K562 (cell line): ENCODE results near the gene SLC24A3. TPM values are rescaled to one million over a fixed set of nuclear protein-coding genes. Genes with fewer than 3 reads are reported as not detected.

Experiments
- ATAC-seq: fragments of 200-7000 bp; cut with Tn5 transposase; 3 replicates; pipeline ENCODE4 v1.9.1; 2020; ENCODE audit warnings: moderate library complexity
- BruUV-seq: library from RNA; stranded (reverse); fragments of 400-500 nt; replicated peaks from 2 replicates; lab custom pipeline; 2021; lab: Mats Ljungman, UMichigan
- CTCF ChIA-PET: fragments of 300-600 bp; formaldehyde crosslinking; extraction: SDS; loops from one replicate; lab custom pipeline; 2021; ENCODE audit warnings: low intra/inter-chr PET ratio; lab: Yijun Ruan, JAX
- POLR2A ChIA-PET: fragments of 300-600, 350-650 bp; sonication (Branson Sonifier 250); formaldehyde crosslinking; extraction: SDS; loops from one replicate; lab custom pipeline; 2021; ENCODE audit warnings: antibody characterized with exemption, inconsistent platforms; lab: Yijun Ruan, JAX
- DNase-seq, 4 experiments: peaks; one replicate each; pipeline versions ENCODE4 v3.0.0 to v3.0.0-alpha.2; 2011 to 2018; ENCODE audit warnings: low spot score in 3 of 4, mixed read lengths in 3 of 4; ENCODE audit errors: extremely low read depth in 1 of 4
- FAIRE-seq: peaks from 2 replicates; lab custom pipeline; 2011; peaks lifted over from hg19 to GRCh38; lab: Jason Lieb, UNC
- H2AFZ ChIP-seq: 2 replicates; pipeline ENCODE4 v1.6.0; 2011; ENCODE audit warnings: low read depth, low read length, control low read depth, inconsistent platforms
- H3K27ac ChIP-seq: fragments of 200-600 bp; 3 replicates; pipeline ENCODE4 v1.8.0; 2011; ENCODE audit warnings: low read depth, mild to moderate bottlenecking, control low read depth, inconsistent platforms, low read length, moderate library complexity, mixed read lengths; ENCODE audit errors: extremely low read depth
- H3K27me3 ChIP-seq, 2 experiments: fragments of 300-600 bp in 1 of 2; 2 replicates in 1 of 2; 3 replicates in 1 of 2; pipeline versions ENCODE4 v1.6.0 to v1.8.0; 2011; ENCODE audit warnings: inconsistent platforms in 2 of 2, low read length in 2 of 2, mild to moderate bottlenecking in 1 of 2, mixed read lengths in 1 of 2, moderate library complexity in 1 of 2; ENCODE audit not compliant: control insufficient read depth in 2 of 2, insufficient read depth in 2 of 2
- H3K36me3 ChIP-seq: fragments of 300-600 bp; 3 replicates; pipeline ENCODE4 v1.8.0; 2011; ENCODE audit warnings: mild to moderate bottlenecking, low read length, inconsistent platforms; ENCODE audit not compliant: control insufficient read depth, insufficient read depth
- H3K4me1 ChIP-seq, 2 experiments: fragments of 200-600 bp in 1 of 2; replicated peaks in 1 of 2; 2 replicates in 1 of 2; 3 replicates in 1 of 2; pipeline versions ENCODE4 v1.5.1 to v1.8.0; 2011; ENCODE audit warnings: inconsistent platforms in 2 of 2, low read length in 2 of 2, mild to moderate bottlenecking in 1 of 2, mixed read lengths in 1 of 2, moderate library complexity in 1 of 2; ENCODE audit not compliant: control insufficient read depth in 2 of 2, insufficient read depth in 2 of 2
- H3K4me2 ChIP-seq: 2 replicates; pipeline ENCODE4 v1.6.1; 2011; ENCODE audit warnings: low read length, control low read depth, inconsistent platforms, mixed read lengths; ENCODE audit not compliant: insufficient read depth
- H3K4me3 ChIP-seq: fragments of 200-600 bp; sonication (generic), shearing (Covaris generic); 2 replicates; pipeline ENCODE4 v1.5.1; 2016; ENCODE audit warnings: control low read depth, inconsistent platforms
- H3K79me2 ChIP-seq: fragments of 200-600 bp; 3 replicates; pipeline ENCODE4 v1.8.0; 2011; ENCODE audit warnings: low read length, inconsistent platforms; ENCODE audit not compliant: control insufficient read depth, insufficient read depth
- H3K9ac ChIP-seq, 2 experiments: 2 replicates each; pipeline versions ENCODE4 v1.6.0 to v1.6.1; 2011; ENCODE audit warnings: low read depth in 2 of 2, low read length in 2 of 2, control low read depth in 1 of 2, inconsistent platforms in 1 of 2, mild to moderate bottlenecking in 1 of 2, mixed read lengths in 1 of 2; ENCODE audit not compliant: insufficient read depth in 1 of 2
- H3K9me1 ChIP-seq: one replicate; pipeline ENCODE4 v1.6.0; 2011; ENCODE audit warnings: inconsistent platforms, mild to moderate bottlenecking, low read length, moderate library complexity; ENCODE audit not compliant: control insufficient read depth, insufficient read depth
- H3K9me3 ChIP-seq: replicated peaks from 2 replicates; pipeline ENCODE4 v1.5.1; 2011; ENCODE audit warnings: low read depth, low read length, inconsistent platforms; ENCODE audit not compliant: control insufficient read depth, insufficient read depth
- H4K20me1 ChIP-seq: replicated peaks from 2 replicates; pipeline ENCODE4 v1.6.1; 2011; ENCODE audit warnings: low read length, inconsistent platforms, mixed read lengths; ENCODE audit not compliant: control insufficient read depth, insufficient read depth
- CBFA2T3 ChIP-seq: fragments of 450-650 bp; IDR thresholded peaks from 2 replicates; pipeline ENCODE4 v1.6.1; 2017
- CBFB ChIP-seq: sonication (generic); formaldehyde crosslinking; IDR thresholded peaks from 2 replicates; pipeline ENCODE4 v1.4.0; 2020; ENCODE audit warnings: mild to moderate bottlenecking, missing genetic modification reagents
- ELF1 ChIP-seq: fragments of 200-800 bp; sonication (Bioruptor generic); IDR thresholded peaks from 2 replicates; pipeline ENCODE4 v1.6.1; 2016; ENCODE audit warnings: missing genetic modification characterization, missing compliant biosample characterization
- EZH2 ChIP-seq: IDR thresholded peaks from 2 replicates; pipeline ENCODE4 v1.6.1; 2012; ENCODE audit warnings: low read depth, mild to moderate bottlenecking, inconsistent platforms, low read length, borderline replicate concordance
- JUND ChIP-seq, 2 experiments: IDR thresholded peaks; 2 replicates in 1 of 2; 3 replicates in 1 of 2; pipeline ENCODE4 v1.6.1; 2011; ENCODE audit warnings: borderline replicate concordance in 2 of 2, low read depth in 2 of 2, low read length in 2 of 2, improper control_type of control experiment in 1 of 2, missing biosample characterization in 1 of 2, missing genetic modification characterization in 1 of 2, missing genetic modification reagents in 1 of 2
- RUNX1 ChIP-seq: sonication (generic); IDR thresholded peaks from 2 replicates; pipeline ENCODE4 v1.6.1; 2016; ENCODE audit warnings: antibody characterized with exemption, low read depth
- SAP30 ChIP-seq: fragments of 200-600 bp; sonication (generic); IDR thresholded peaks from 2 replicates; pipeline ENCODE4 v1.6.1; 2012; ENCODE audit warnings: borderline replicate concordance, low read depth, mild to moderate bottlenecking, moderate library complexity, low read length, control low read depth, inconsistent platforms; ENCODE audit not compliant: insufficient read depth, poor library complexity, severe bottlenecking
- TAL1 ChIP-seq: fragments of 450-650 bp; IDR thresholded peaks from 2 replicates; pipeline ENCODE4 v1.6.1; 2016; ENCODE audit warnings: mild to moderate bottlenecking
- TEAD4 ChIP-seq, 2 experiments: sonication (generic) in 1 of 2; formaldehyde crosslinking in 1 of 2; IDR thresholded peaks; 2 replicates each; pipeline versions ENCODE4 v1.6.1 to v1.8.0; 2012 to 2022; ENCODE audit warnings: borderline replicate concordance in 1 of 2, inconsistent platforms in 1 of 2, low read length in 1 of 2, mild to moderate bottlenecking in 1 of 2, missing genetic modification reagents in 1 of 2
- ZNF174 ChIP-seq: fragments of 250-450 bp; sonication (Bioruptor Pico); IDR thresholded peaks from 2 replicates; pipeline ENCODE4 v1.4.0; 2020; ENCODE audit warnings: mild to moderate bottlenecking
- ZNF239 ChIP-seq: fragments of 250-450 bp; sonication (Bioruptor Pico); IDR thresholded peaks from 2 replicates; pipeline ENCODE4 v1.4.0; 2020; ENCODE audit warnings: mild to moderate bottlenecking
- ZNF696 ChIP-seq: fragments of 250-450 bp; sonication (Bioruptor Pico); conservative IDR thresholded peaks from 2 replicates; pipeline ENCODE4 v1.4.0; 2020; ENCODE audit warnings: mild to moderate bottlenecking, moderate library complexity
- WGBS: fragments of 100-300 bp; shearing (Covaris generic); methylation state at CpG from one replicate; pipeline ENCODE4 v1.1.6; 2016; ENCODE audit warnings: low coverage, mixed read lengths; ENCODE audit not compliant: insufficient coverage; ENCODE audit errors: missing lambda C conversion rate; 5-methylcytosine and 5-hydroxymethylcytosine counted together
- in situ Hi-C: fragments of 300-500 bp; cut with MboI; formaldehyde crosslinking; loops from 4 replicates; pipeline ENCODE4 v1.15.0; 2018; ENCODE audit warnings: inconsistent platforms, mixed read lengths
- intact Hi-C: fragments of 100-400 bp; cut with micrococcal nuclease; formaldehyde crosslinking; loops from 2 replicates; pipeline ENCODE4 v1.14.2; 2022
- polyA plus RNA-seq, 8 experiments: library from polyadenylated mRNA; depleted of rRNA in 4 of 8; stranded (reverse) in 5 of 8; unstranded in 3 of 8; fragments of >200 nt; fragmentation: Nextera tagmentation in 2 of 8; fragmentation: Illumina TruSeq in 1 of 8; extraction: Ambion mirVana in 2 of 8; extraction: Trizol in 1 of 8; gene quantifications; 2 replicates each; pipeline versions ENCODE4 v1.2.1 to v1.2.3, GENCODE V29; 2011 to 2014; ENCODE audit warnings: inconsistent platforms in 1 of 8, missing spikeins in 1 of 8
- total RNA-seq, 7 experiments: library from RNA; depleted of rRNA in 6 of 7; stranded (reverse); fragments of >200 nt in 6 of 7; fragmentation: Illumina TruSeq in 2 of 7; extraction: Trizol in 2 of 7; gene quantifications; 2 replicates each; pipeline versions ENCODE4 v1.2.1 to v1.2.3, GENCODE V29; 2011 to 2021; ENCODE audit warnings: low replicate concordance in 1 of 7
- TF ChIP-seq, protein P1 (sequence below): fragments of 450-650 bp; formaldehyde crosslinking; IDR thresholded peaks from 2 replicates; pipeline ENCODE4 v1.4.0; 2020; ENCODE audit warnings: mild to moderate bottlenecking, moderate library complexity
- TF ChIP-seq, protein P2 (sequence below): sonication (generic); formaldehyde crosslinking; IDR thresholded peaks from 2 replicates; pipeline ENCODE4 v1.8.0; 2022; ENCODE audit warnings: missing genetic modification reagents, mild to moderate bottlenecking, borderline replicate concordance
- TF ChIP-seq, protein P3 (sequence below): fragments of 450-650 bp; formaldehyde crosslinking; conservative IDR thresholded peaks from 2 replicates; pipeline ENCODE4 v1.4.0; 2022; ENCODE audit warnings: mild to moderate bottlenecking, missing genetic modification characterization

The SLC24A3 gene
- total and polyA plus RNA-seq, 9 of the 15 experiments (the other 6 are each of a cell fraction or from before 2014, with no cell fraction given) = not detected

DNA sequence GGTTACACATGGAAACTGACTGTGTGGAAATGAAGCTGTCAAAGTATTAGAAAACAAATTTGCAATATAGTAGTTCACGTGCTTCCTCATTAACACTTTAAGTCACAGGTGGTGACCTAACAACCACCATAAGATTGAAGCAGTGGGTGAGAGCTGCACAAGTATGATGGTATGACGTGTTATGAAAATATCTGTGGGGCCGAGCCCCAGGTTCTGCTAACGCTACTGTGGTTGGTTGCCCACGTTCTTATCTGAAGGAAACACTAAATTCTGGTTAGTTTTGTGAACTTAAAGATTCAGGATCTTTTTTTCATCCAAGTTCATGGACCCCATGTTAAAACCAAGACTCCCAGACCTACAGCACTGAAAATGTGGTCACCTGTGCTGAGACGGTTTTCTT lies 302.6 kb downstream of the SLC24A3 start (continued):
- TF ChIP-seq CBFB (CRISPR knock-in tag) = no peak
- TF ChIP-seq TEAD4 (IDR thresholded peaks at IDR 0.05; ENCODE audit: low read length) = no peak
- no peak for TF ChIP-seq TEAD4 (CRISPR knock-in tag; IDR thresholded peaks at IDR 0.05; ENCODE audit: borderline replicate concordance)
- TF ChIP-seq SAP30 = no peak
- TF ChIP-seq, protein P1, sequence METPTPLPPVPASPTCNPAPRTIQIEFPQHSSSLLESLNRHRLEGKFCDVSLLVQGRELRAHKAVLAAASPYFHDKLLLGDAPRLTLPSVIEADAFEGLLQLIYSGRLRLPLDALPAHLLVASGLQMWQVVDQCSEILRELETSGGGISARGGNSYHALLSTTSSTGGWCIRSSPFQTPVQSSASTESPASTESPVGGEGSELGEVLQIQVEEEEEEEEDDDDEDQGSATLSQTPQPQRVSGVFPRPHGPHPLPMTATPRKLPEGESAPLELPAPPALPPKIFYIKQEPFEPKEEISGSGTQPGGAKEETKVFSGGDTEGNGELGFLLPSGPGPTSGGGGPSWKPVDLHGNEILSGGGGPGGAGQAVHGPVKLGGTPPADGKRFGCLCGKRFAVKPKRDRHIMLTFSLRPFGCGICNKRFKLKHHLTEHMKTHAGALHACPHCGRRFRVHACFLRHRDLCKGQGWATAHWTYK (CRISPR knock-in tag) = no peak
- TF ChIP-seq TAL1 = no peak
- TF ChIP-seq, protein P2, sequence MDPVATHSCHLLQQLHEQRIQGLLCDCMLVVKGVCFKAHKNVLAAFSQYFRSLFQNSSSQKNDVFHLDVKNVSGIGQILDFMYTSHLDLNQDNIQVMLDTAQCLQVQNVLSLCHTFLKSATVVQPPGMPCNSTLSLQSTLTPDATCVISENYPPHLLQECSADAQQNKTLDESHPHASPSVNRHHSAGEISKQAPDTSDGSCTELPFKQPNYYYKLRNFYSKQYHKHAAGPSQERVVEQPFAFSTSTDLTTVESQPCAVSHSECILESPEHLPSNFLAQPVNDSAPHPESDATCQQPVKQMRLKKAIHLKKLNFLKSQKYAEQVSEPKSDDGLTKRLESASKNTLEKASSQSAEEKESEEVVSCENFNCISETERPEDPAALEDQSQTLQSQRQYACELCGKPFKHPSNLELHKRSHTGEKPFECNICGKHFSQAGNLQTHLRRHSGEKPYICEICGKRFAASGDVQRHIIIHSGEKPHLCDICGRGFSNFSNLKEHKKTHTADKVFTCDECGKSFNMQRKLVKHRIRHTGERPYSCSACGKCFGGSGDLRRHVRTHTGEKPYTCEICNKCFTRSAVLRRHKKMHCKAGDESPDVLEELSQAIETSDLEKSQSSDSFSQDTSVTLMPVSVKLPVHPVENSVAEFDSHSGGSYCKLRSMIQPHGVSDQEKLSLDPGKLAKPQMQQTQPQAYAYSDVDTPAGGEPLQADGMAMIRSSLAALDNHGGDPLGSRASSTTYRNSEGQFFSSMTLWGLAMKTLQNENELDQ = no peak
- no peak for TF ChIP-seq RUNX1

DNA sequence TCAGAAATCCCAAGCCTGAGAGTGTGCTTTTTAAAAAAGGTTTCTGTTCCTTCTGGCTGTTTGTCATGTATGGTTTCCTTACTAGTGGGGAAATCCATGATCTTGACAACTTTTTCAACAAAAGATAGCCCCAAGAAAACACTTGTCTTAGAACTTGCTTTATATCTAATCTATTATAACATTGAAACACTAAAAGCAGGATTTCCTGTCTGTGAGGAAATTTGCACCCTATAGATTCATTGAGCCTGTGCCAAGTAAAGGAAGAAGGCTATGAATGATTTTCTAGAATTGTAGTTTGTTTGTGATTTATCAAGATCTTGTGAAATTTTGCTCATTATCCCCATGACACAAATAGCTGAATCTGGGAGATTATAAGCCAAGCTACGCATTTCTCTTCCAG lies 307.0 kb downstream of the SLC24A3 start:
- Histone ChIP-seq H3K9ac (no peak overlapping the region), H3K27me3 (no peaks in the 10 kb centered on the region), H3K79me2 (no peaks in the 10 kb centered on the region), H3K36me3 (no peaks in the 10 kb centered on the region), H3K27ac (no peak overlapping the region), H3K9me3 (no peaks in the 10 kb centered on the region), H4K20me1 (no peaks in the 10 kb centered on the region), H2AFZ (no peak overlapping the region), H3K9me1 (no peaks in the 10 kb centered on the region), H3K4me2 (no peak overlapping the region), H3K4me3 (no peak overlapping the region), H3K4me1 (no peaks in the 10 kb centered on the region)
- ATAC-seq (no peak), FAIRE-seq (no peak), DNase-seq (no peak)
- BruUV-seq = no TSS peak
- WGBS = 0% methylated on average over 1 of the region's 1 CpG
- in situ Hi-C loops = no loop called here
- CTCF ChIA-PET = no interaction called here
- intact Hi-C loops = no loop called here
- POLR2A ChIA-PET = no interaction called here
- TF ChIP-seq ELF1 (tag) (no peak), EZH2 (no peak), JUND (IDR thresholded peaks at IDR 0.05; ENCODE audit: borderline replicate concordance, low read depth, low read length) (no peak), JUND (tag; IDR thresholded peaks at IDR 0.05; ENCODE audit: borderline replicate concordance, low read depth, low read length) (no peak), ZNF174 (CRISPR knock-in tag) (no peak), ZNF696 (CRISPR knock-in tag) (no peak), CBFA2T3 (no peak), ZNF239 (CRISPR knock-in tag) (no peak)
- TF ChIP-seq, protein P3, sequence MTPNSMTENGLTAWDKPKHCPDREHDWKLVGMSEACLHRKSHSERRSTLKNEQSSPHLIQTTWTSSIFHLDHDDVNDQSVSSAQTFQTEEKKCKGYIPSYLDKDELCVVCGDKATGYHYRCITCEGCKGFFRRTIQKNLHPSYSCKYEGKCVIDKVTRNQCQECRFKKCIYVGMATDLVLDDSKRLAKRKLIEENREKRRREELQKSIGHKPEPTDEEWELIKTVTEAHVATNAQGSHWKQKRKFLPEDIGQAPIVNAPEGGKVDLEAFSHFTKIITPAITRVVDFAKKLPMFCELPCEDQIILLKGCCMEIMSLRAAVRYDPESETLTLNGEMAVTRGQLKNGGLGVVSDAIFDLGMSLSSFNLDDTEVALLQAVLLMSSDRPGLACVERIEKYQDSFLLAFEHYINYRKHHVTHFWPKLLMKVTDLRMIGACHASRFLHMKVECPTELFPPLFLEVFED (CRISPR knock-in tag) = no peak
- TF ChIP-seq, protein P1 (CRISPR knock-in tag) = no peak
